GM12878 (cell line): Measurements from ENCODE around the gene RALGAPA1. TPM values are rescaled to one million over a fixed set of nuclear protein-coding genes. Genes with fewer than 3 reads are reported as not detected.

ENCODE experiments used
- ATAC-seq: fragments of 200-7000 bp; cut with Tn5 transposase; 3 replicates; pipeline ENCODE4 v1.9.1; 2020; ENCODE audit warnings: mild to moderate bottlenecking, moderate library complexity
- BruUV-seq: library from RNA; stranded (reverse); fragments of 400-500 nt; replicated peaks from 2 replicates; lab custom pipeline; 2021; lab: Mats Ljungman, UMichigan
- CTCF ChIA-PET: fragments of 300-600 bp; sonication (Branson Sonifier 250); formaldehyde crosslinking; extraction: SDS; loops from one replicate; lab custom pipeline; 2021; ENCODE audit warnings: inconsistent platforms; lab: Yijun Ruan, JAX
- POLR2A ChIA-PET: fragments of 350-600 bp; formaldehyde crosslinking; extraction: SDS; loops from one replicate; lab custom pipeline; 2021; ENCODE audit warnings: inconsistent platforms; lab: Charles Lee
- RAD21 ChIA-PET: fragments of 300-600 bp; sonication (Branson Sonifier 250); formaldehyde crosslinking; loops from one replicate; lab custom pipeline; 2023; ENCODE audit warnings: antibody characterized with exemption; ENCODE audit not compliant: unreplicated experiment; lab: Charles Lee
- SMC1A ChIA-PET: fragments of 300-600 bp; sonication (Branson Sonifier 250); formaldehyde crosslinking; loops from one replicate; lab custom pipeline; 2023; ENCODE audit not compliant: unreplicated experiment, uncharacterized antibody; lab: Charles Lee
- DNase-seq: peaks from one replicate; pipeline ENCODE4 v3.0.0-alpha.2; 2011; ENCODE audit warnings: low read depth, low spot score
- FAIRE-seq: peaks from 3 replicates; lab custom pipeline; 2011; peaks lifted over from hg19 to GRCh38; lab: Jason Lieb, UNC
- H2AFZ ChIP-seq: 2 replicates; pipeline ENCODE4 v1.6.0; 2011; ENCODE audit warnings: low read depth, low read length, control low read depth; ENCODE audit not compliant: control insufficient read depth
- H3K27ac ChIP-seq: 2 replicates; pipeline ENCODE4 v1.5.1; 2011; ENCODE audit warnings: control low read depth; ENCODE audit not compliant: control insufficient read depth, insufficient read depth
- H3K27me3 ChIP-seq, 2 experiments: replicated peaks in 1 of 2; 2 replicates each; pipeline versions ENCODE4 v1.6.0 to v1.6.1; 2011; ENCODE audit warnings: low read length in 1 of 2; ENCODE audit not compliant: control insufficient read depth in 2 of 2, insufficient read depth in 2 of 2
- H3K36me3 ChIP-seq, 2 experiments: 2 replicates each; pipeline ENCODE4 v1.5.1; 2011; ENCODE audit warnings: low read length in 1 of 2; ENCODE audit not compliant: control insufficient read depth in 2 of 2, insufficient read depth in 2 of 2
- H3K4me1 ChIP-seq: 2 replicates; pipeline ENCODE4 v1.6.1; 2011; ENCODE audit warnings: mild to moderate bottlenecking, low read length, moderate library complexity, mixed read lengths; ENCODE audit not compliant: control insufficient read depth, insufficient read depth
- H3K4me2 ChIP-seq: 2 replicates; pipeline ENCODE4 v1.6.0; 2011; ENCODE audit warnings: control low read depth; ENCODE audit not compliant: control insufficient read depth, insufficient read depth
- H3K4me3 ChIP-seq: fragments of 200-600 bp; sonication (generic); 2 replicates; pipeline ENCODE4 v1.5.1; 2016
- H3K79me2 ChIP-seq: 2 replicates; pipeline ENCODE4 v1.6.0; 2011; ENCODE audit warnings: low read length; ENCODE audit not compliant: control insufficient read depth, insufficient read depth
- H3K9ac ChIP-seq: 2 replicates; pipeline ENCODE4 v1.8.0; 2011; ENCODE audit warnings: low read length, control low read depth, mixed read lengths; ENCODE audit not compliant: control insufficient read depth, insufficient read depth
- H3K9me3 ChIP-seq: replicated peaks from 3 replicates; pipeline ENCODE4 v1.5.1; 2011; ENCODE audit warnings: mild to moderate bottlenecking, low read length; ENCODE audit not compliant: control insufficient read depth, insufficient read depth
- H4K20me1 ChIP-seq: 2 replicates; pipeline ENCODE4 v1.6.0; 2011; ENCODE audit not compliant: control insufficient read depth, insufficient read depth
- POLR2AphosphoS2 ChIP-seq: IDR thresholded peaks from 2 replicates; pipeline ENCODE4 v1.6.1; 2011; ENCODE audit warnings: low read depth, mild to moderate bottlenecking, low read length, improper control_type of control experiment, moderate library complexity
- SMAD5 ChIP-seq: IDR thresholded peaks from 2 replicates; pipeline ENCODE4 v1.6.1; 2016; ENCODE audit warnings: antibody characterized with exemption, low read depth
- SUZ12 ChIP-seq: fragments of 200-600 bp; sonication (generic); IDR thresholded peaks from one replicate; pipeline ENCODE4 v1.6.1; 2018; ENCODE audit warnings: antibody characterized with exemption, mild to moderate bottlenecking; ENCODE audit not compliant: unreplicated experiment
- TBL1XR1 ChIP-seq: IDR thresholded peaks from 2 replicates; pipeline ENCODE4 v1.6.1; 2012; ENCODE audit warnings: low read depth, low read length, improper control_type of control experiment
- WGBS: methylation state at CpG from one replicate; pipeline ENCODE4 v1.1.6; 2016; ENCODE audit warnings: low lambda C conversion rate; ENCODE audit not compliant: insufficient replicate concordance, insufficient coverage; ENCODE audit errors: missing lambda C conversion rate; 5-methylcytosine and 5-hydroxymethylcytosine counted together
- in situ Hi-C: fragments of 300-500 bp; cut with MboI; formaldehyde crosslinking; loops from 9 replicates; pipeline ENCODE4 v1.14.3; 2018; ENCODE audit warnings: mixed read lengths
- intact Hi-C: fragments of 100-400 bp; cut with micrococcal nuclease; formaldehyde crosslinking; loops from one replicate; pipeline ENCODE4 v1.14.2; 2022; ENCODE audit not compliant: unreplicated experiment
- polyA plus RNA-seq, 11 experiments: library from polyadenylated mRNA; depleted of rRNA in 4 of 11; unstranded in 6 of 11; stranded (reverse) in 5 of 11; fragments of >200 nt; fragmentation: Nextera tagmentation in 4 of 11; fragmentation: Illumina TruSeq in 1 of 11; extraction: Ambion mirVana in 4 of 11; extraction: Trizol in 1 of 11; gene quantifications; 1 replicate in 1 of 11; 2 replicates in 10 of 11; pipeline versions ENCODE4 v1.2.1 to v1.2.3, GENCODE V29; 2011 to 2016; ENCODE audit warnings: inconsistent platforms in 2 of 11, missing spikeins in 2 of 11, low read depth in 1 of 11
- total RNA-seq, 4 experiments: library from RNA; depleted of rRNA in 3 of 4; stranded (reverse); fragments of >200 nt in 3 of 4; fragmentation: Illumina TruSeq in 1 of 4; extraction: Trizol in 1 of 4; gene quantifications; 2 replicates each; pipeline versions ENCODE4 v1.2.1 to v1.2.3, GENCODE V29; 2013 to 2021

Gene RALGAPA1
- total and polyA plus RNA-seq, 10 of the 15 experiments (the other 5 are each of a cell fraction or from before 2014, with no cell fraction given), result 5.6 to 26.7 (median 14.7) TPM

DNA sequence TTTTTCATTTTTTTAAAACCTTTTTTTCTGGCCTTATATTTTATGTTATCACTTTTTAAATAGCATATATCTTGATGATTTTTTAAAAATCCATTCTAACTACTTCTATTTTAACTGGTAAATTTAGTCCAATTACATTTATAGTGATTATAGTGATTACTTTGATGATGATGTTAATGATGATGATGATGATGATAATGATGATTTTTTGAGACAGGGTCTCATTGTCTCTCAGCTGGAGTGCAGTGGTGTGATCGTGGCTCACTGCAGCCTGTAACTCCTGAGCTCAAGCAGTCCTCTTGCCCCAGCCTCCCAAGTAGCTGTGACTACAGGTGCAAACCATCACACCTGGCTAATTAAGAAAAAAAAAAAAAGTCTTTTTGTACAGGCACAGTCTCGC lies 44.1 kb upstream of the RALGAPA1 start:
- intact Hi-C loops (no loop called here), in situ Hi-C loops (no loop called here)
- H3K9ac ChIP-seq, result no peak overlapping the region
- ChIA-PET CTCF (interaction anchor here (0.6 to 2.6 kb wide), 2 partner anchors 27 to 57 kb away, joined by 5 to 11 read pairs; partner anchors contain the start of gene BRMS1L), SMC1A (interaction anchor here (1.8 kb wide), 1 partner anchor 8 kb away, joined by 4 read pairs; no protein-coding TSS in a partner anchor), POLR2A (no interaction called here), RAD21 (interaction anchor here (2.3 kb wide), 1 partner anchor 216 kb away, joined by 7 read pairs; no protein-coding TSS in a partner anchor)
- TF ChIP-seq SUZ12 (no peak), SMAD5 (no peak), TBL1XR1 (no peak)
- DNase-seq (no peak), ATAC-seq (no peak), FAIRE-seq (no peak)
- no peaks in the 10 kb centered on the region for H3K79me2 ChIP-seq
- no peaks in the 10 kb centered on the region; the same call in 1 of the 3 replicates for H3K9me3 ChIP-seq
- BruUV-seq, result no TSS peak
- peaks cover 23% of the 10 kb centered on the region for H3K4me1 ChIP-seq
- no peak overlapping the region for H3K4me2 ChIP-seq
- no peak overlapping the region for H2AFZ ChIP-seq
- H3K27me3 ChIP-seq, result no peaks in the 10 kb centered on the region
- H3K4me3 ChIP-seq, result no peak overlapping the region
- H3K36me3 ChIP-seq, result no peaks in the 10 kb centered on the region; a peak in 1 of 4 replicates
- H3K27ac ChIP-seq, result no peak overlapping the region
- WGBS, result 95% methylated on average over 2 of the region's 2 CpGs
- H4K20me1 ChIP-seq, result no peaks in the 10 kb centered on the region

GRCh38 chr14:35851823-35852222 lies 42.7 kb upstream of the RALGAPA1 start:
- no peak overlapping the region for H3K4me3 ChIP-seq
- no peak overlapping the region for H3K4me2 ChIP-seq
- intact Hi-C loops (no loop called here), in situ Hi-C loops (no loop called here)
- ChIA-PET RAD21 (no interaction called here), CTCF (no interaction called here), POLR2A (no interaction called here), SMC1A (interaction anchor here (0.7 to 1.8 kb wide), 3 partner anchors 9 to 237 kb away, joined by 3 to 5 read pairs (median 4); no protein-coding TSS in a partner anchor)
- FAIRE-seq (no peak), ATAC-seq (no peak), DNase-seq (no peak)
- no peaks in the 10 kb centered on the region for H4K20me1 ChIP-seq
- H2AFZ ChIP-seq, result no peak overlapping the region
- no peaks in the 10 kb centered on the region for H3K27me3 ChIP-seq
- no peaks in the 10 kb centered on the region; a peak in 1 of 4 replicates for H3K36me3 ChIP-seq
- H3K79me2 ChIP-seq, result no peaks in the 10 kb centered on the region
- no TSS peak for BruUV-seq
- WGBS, result 87% methylated on average over 3 of the region's 3 CpGs
- no peaks in the 10 kb centered on the region; the same call in 1 of the 3 replicates for H3K9me3 ChIP-seq
- TF ChIP-seq POLR2AphosphoS2, result no peak
- H3K9ac ChIP-seq, result no peak overlapping the region
- no peak overlapping the region for H3K27ac ChIP-seq
- H3K4me1 ChIP-seq, result peaks cover 22% of the 10 kb centered on the region
